ENCODE data around the gene IFT81.
"Not testable (repeated sequence)": the region's sequence is repeated elsewhere in the genome, so short reads cannot be mapped to it uniquely, and the experiment has no call there.

DNA sequence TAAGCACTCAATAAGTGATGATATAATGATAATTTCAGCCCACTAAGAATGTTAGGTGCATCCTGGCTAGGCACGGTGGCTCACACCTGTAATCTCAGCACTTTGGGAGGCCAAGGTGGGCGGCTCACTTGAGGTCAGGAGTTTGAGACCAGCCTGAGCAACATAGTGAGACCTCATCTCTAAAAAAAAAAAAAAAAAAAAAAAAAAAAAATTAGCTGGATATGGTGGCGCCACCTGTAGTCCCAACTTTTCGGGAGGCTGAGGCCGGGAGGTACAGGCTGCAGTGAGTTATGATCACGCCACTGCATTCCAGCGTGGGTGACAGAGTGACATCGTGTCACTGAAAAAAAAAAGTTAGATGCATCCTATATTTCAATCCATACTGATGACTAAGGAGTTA, 6.9 kb upstream of the IFT81 start:
- TF ChIP-seq, protein P1, sequence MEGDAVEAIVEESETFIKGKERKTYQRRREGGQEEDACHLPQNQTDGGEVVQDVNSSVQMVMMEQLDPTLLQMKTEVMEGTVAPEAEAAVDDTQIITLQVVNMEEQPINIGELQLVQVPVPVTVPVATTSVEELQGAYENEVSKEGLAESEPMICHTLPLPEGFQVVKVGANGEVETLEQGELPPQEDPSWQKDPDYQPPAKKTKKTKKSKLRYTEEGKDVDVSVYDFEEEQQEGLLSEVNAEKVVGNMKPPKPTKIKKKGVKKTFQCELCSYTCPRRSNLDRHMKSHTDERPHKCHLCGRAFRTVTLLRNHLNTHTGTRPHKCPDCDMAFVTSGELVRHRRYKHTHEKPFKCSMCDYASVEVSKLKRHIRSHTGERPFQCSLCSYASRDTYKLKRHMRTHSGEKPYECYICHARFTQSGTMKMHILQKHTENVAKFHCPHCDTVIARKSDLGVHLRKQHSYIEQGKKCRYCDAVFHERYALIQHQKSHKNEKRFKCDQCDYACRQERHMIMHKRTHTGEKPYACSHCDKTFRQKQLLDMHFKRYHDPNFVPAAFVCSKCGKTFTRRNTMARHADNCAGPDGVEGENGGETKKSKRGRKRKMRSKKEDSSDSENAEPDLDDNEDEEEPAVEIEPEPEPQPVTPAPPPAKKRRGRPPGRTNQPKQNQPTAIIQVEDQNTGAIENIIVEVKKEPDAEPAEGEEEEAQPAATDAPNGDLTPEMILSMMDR (IDR thresholded peaks at IDR 0.05) = not testable (repeated sequence)
- not testable (repeated sequence) for TF ChIP-seq POLR2A (IDR thresholded peaks at IDR 0.05)
